HG02981 (cell line): ENCODE measurements around the gene UVSSA.

Source experiments
- ATAC-seq: cut with Tn5 transposase; IDR thresholded peaks from one replicate; pipeline ENCODE4 v1.9.1; 2021; ENCODE audit warnings: mild to moderate bottlenecking, moderate library complexity; ENCODE audit not compliant: unreplicated experiment

The UVSSA gene

DNA sequence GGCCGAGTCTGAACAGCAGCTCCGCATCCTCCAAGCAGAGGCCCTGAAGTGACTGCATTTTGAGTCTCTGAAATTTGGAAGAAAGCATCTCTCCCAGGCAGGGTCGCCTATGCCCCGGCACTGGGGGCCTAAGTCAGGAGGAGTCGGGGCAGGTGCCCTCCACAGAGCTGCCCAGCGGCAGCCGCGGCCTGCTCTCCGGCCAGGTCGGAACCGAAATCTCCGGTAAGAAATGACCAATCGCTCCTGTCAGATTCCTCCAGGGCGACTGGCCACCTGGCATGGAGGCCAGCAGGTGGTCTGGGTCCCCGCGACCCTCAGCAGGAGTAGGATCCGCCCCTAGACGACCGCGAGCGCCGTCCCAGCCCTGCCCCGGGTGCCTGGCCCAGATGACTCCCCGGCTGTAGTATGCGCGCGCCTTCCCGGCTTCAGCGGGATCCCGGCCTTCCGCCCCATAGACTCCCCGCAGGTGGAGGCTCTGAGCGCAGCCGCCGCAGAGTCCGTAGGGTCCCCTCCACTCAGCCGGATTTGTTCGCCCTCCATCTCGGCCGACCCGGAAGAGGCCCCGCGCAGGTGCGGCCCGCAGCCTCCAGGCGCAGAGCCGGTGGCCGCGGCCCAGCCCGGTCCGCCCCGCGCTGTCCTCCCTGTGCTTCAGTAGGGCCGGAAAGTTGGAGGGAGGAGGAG is 57.7 kb downstream of the UVSSA start:
- ATAC-seq, result no peak

- ATAC-seq, result no peak
These were observed 58.2 kb downstream of the UVSSA start for GRCh38 chr4:1405254-1405635.

GRCh38 chr4:1405636-1406393 is 58.8 kb downstream of the UVSSA start:
- no peak for ATAC-seq

DNA sequence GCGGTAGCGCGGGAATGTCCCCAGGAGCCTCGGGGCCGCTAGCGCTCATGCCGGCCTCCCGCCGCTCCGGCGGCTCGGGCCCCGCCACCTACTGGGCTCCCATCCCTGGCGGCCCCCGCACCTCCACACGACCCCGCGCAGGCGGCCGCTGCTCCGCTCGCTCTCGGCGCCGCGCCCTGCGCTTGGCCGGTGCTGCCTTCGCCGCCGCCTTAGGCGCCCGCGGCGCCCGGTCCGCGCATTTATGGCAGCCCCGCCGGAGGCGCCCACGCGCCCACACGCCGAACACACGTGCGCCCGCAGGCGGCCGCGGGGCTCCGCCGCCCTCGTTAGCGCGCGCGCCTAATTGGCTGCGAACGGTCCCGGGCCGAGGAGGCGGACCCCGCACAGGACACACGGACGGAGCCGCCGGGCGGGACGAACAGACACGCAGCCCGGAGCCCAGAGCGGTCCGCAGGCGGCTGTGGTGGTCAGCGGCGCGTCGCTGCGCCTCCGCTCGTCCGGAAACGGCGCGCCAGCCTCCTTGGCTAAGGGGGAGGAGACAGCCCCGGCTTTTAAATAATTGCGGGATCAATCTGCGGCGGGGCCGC is 59.5 kb downstream of the UVSSA start, which contains the start of gene NKX1-1:
Gene NKX1-1, minus strand, starts transcription at position 49 of the 587 bp plus-strand sequence. Its CDS starts 0 bp downstream, at position 49.
- no peak for ATAC-seq

- ATAC-seq, result no peak
These were observed 60.1 kb downstream of the UVSSA start for GRCh38 chr4:1406981-1407656.

- ATAC-seq, result no peak
These were observed 60.8 kb downstream of the UVSSA start for GRCh38 chr4:1407657-1408333.

DNA sequence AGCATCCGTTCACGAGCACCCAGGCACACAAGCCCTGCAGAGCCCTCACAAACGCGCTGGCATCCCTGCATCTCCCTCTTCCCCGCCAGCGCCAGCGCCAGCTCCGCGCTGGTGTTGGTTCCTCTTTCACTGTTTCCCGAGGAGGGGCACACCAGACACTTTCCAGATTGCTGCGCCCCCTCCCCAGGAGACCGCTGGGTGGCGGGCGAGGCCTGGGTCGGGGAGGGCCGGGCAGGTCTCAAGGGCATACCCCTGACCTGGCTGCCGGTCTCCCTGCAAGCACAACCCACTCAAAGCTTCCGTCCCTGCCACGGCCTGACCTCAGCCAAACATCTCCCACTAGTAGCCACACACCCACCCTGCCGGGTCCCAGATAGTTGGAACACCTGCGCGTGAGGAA is 61.4 kb downstream of the UVSSA start:
- no peak for ATAC-seq

DNA sequence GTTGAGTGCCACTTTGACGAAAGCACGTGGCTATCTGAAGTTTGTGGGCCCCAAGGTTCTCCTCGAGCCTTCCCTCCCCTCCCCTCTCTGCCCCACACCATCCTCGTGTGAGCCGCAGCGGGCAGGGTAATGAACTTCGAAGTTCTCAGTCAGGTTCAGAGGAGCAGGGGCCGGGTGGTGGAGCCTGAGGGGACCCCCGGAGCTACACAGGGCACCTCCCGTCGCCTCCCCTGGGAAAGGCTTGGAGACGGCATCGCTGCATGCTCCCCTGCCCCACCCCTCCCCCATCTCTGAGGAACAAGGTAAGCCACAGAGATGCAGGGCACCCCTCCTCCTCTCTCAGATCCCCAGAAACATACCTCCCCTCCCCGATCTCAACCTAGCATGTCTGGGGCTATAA is 62.1 kb downstream of the UVSSA start:
- ATAC-seq, result no peak

GRCh38 chr4:1409491-1410425 is 62.8 kb downstream of the UVSSA start:
- no peak for ATAC-seq

GRCh38 chr4:1410491-1411325 is 63.7 kb downstream of the UVSSA start:
- ATAC-seq, result no peak

DNA sequence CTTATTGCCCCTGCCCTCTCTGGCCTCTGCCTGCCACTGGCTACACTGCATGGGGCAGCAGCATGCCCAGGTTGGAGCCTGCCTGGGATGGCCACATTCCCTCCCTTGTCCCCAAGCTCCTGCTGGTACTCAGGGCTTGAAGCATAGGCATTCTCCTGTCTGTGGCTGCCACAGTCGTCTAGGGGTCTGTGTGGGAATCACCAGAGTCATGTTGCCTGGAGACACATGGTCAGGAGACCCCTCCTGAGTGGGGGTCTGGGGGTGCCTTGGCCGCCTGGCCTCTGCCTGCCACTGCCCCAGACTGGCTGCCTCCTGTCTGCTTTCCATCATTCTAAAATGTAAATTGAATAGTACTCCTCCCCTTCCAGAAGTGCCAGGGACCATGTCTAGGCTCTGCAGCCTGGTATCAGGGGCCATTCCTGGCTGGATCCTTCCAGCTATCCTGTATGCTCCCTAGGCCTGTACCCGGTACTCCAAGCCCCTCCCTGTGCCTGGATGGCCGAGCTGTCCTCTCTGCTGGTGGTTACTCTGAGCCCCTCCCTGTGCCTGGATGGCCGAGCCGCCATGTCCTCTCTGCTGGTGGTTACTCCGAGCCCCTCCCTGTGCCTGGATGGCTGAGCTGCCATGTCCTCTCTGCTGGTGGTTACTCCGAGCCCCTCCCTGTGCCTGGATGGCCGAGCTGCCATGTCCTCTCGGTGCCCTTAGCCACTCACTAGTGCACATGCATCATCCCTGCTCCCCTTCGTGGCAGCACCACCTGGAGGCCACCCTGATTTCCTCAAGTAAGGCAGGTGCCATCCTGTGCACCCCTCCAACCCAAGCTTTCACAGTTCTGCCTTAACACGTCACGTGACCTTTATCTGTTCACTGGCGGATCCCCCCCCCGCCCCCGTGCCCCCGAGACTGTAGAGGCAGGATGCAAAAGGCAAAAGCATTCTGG is 64.7 kb downstream of the UVSSA start:
- no peak for ATAC-seq

GRCh38 chr4:1412376-1413203 is 65.6 kb downstream of the UVSSA start:
- ATAC-seq, result no peak

- ATAC-seq, result no peak
These were observed 66.2 kb downstream of the UVSSA start for GRCh38 chr4:1413204-1413663.

- ATAC-seq, result no peak
These were observed 66.9 kb downstream of the UVSSA start for GRCh38 chr4:1413687-1414479.

DNA sequence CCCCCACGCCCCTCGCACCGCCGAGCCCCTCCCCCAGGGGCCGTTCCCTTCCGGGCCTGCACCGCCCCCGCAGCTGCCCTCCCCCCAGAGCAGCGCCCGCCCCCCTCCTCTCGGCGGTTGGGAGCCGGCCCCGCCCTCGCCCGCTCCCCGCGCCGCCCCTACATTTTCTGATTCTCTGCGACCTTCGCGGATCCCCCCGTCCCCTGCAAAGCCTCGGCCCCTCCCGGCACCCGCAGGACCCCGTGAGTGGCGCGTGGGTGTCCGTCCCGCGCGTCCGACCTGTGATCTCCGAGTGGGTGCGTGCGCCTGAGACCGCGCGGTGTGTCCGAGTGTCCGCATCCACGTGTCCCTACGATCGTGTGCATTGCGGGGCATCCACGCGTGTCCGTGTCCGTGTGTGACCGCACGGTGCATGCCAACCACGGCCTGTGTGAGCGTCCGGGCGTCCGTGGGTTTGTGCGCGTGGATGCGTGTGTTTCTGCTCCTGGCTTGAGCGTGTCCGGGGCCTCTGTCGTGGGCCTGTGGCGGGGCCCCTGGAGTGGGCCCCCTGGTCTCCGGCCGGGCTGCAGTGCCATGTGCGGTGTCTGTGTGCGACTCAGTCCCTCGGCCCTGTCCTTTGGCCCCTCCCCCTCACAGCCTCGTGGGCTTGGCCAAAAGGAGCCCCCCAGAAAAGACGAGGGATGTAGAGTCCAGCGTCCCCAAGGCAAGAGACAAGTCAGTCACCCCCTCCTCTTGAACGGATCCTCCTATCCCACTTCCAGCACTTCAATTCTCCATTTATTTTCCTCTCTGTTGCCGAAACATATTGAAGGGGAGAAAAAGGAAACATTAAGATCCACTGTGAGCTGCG is 68.0 kb downstream of the UVSSA start:
- no peak for ATAC-seq
